ENCODE data around the gene CMTM1. TPM values are rescaled to one million over a fixed set of nuclear protein-coding genes. Genes with fewer than 3 reads are reported as not detected.

CMTM1 gene
- total and polyA plus RNA-seq, 2 experiments from 2014 or later, result 1.4 to 1.9 TPM

DNA sequence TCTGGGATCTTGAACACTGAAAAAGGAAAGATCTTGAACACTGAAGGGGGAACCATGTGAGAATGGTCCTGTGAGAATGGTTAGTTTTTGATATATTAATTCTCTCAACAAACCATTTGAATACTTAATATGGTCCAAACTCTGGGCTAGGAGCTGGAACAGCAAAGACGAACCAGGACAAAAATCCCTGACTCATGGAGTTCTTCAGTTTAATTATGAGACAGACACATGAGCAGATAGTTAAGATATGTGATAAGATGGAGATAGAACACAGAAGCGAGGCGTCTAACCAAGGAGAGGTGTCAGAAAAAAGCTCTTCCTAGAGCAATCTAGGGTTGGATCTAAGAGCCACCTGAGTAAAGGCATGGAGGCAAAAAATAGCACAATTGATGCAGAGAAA is 12.2 kb upstream of the CMTM1 start:
- H3K4me3 Mint-ChIP-seq, result no peak overlapping the region
- H3K36me3 Mint-ChIP-seq (ENCODE audit: low read depth), result peaks cover 5% of the 10 kb centered on the region; the same call in 2 of the 3 replicates
- H3K27ac ChIP-seq (ENCODE audit: low read depth), result no peak overlapping the region
- H3F3A ChIP-seq (replicated peaks; ENCODE audit: low read depth), result peaks cover 16% of the 10 kb centered on the region; the same call in 1 of the 2 replicates
- ATAC-seq, result no peak
- H3K4me3 ChIP-seq, result no peak overlapping the region
- H3K27me3 Mint-ChIP-seq (ENCODE audit: insufficient read depth, low read depth, poor library complexity), result peaks cover 29% of the 10 kb centered on the region
- H3K4me1 Mint-ChIP-seq, result peaks cover 14% of the 10 kb centered on the region
- peaks cover 5% of the 10 kb centered on the region; the same call in 1 of the 2 replicates for H3K79me2 ChIP-seq (replicated peaks; ENCODE audit: insufficient read depth)
- no peak overlapping the region for H3K4me2 ChIP-seq
- no peak for DNase-seq (ENCODE audit: low spot score)
- peaks cover 12% of the 10 kb centered on the region; the same call in 2 of the 3 replicates for H3K9me3 Mint-ChIP-seq
- H3K4me1 ChIP-seq (ENCODE audit: insufficient read depth), result peaks cover 8% of the 10 kb centered on the region
- 0 out of 2 replicates have a peak, but pooled peaks cover 5% of the 10 kb centered on the region for H4K20me1 ChIP-seq (replicated peaks; ENCODE audit: insufficient read depth)
- H3K27me3 ChIP-seq (ENCODE audit: insufficient read depth), result peaks cover 18% of the 10 kb centered on the region
- H2AFZ ChIP-seq, result no peak overlapping the region
- H3K36me3 ChIP-seq (ENCODE audit: insufficient read depth), result no peaks in the 10 kb centered on the region
- H3K9me2 ChIP-seq (ENCODE audit: insufficient read depth), result peaks cover 3% of the 10 kb centered on the region; the same call in 1 of the 2 replicates
- no peak overlapping the region for H3K27ac Mint-ChIP-seq
- TF ChIP-seq CREB1 (CRISPR knock-in tag; IDR thresholded peaks at IDR 0.05; ENCODE audit: low read depth) (no peak), ZNF114 (CRISPR knock-in tag; IDR thresholded peaks at IDR 0.05) (no peak), EZH2phosphoT487 (IDR thresholded peaks at IDR 0.05; ENCODE audit: unreplicated experiment) (no peak), JUNB (IDR thresholded peaks at IDR 0.05; ENCODE audit: unreplicated experiment) (no peak), ETS1 (IDR thresholded peaks at IDR 0.05) (no peak), NANOG (IDR thresholded peaks at IDR 0.05; ENCODE audit: borderline replicate concordance) (no peak), EZH2 (IDR thresholded peaks at IDR 0.05; ENCODE audit: low read depth, unreplicated experiment) (no peak)
- TF ChIP-seq, protein P1, sequence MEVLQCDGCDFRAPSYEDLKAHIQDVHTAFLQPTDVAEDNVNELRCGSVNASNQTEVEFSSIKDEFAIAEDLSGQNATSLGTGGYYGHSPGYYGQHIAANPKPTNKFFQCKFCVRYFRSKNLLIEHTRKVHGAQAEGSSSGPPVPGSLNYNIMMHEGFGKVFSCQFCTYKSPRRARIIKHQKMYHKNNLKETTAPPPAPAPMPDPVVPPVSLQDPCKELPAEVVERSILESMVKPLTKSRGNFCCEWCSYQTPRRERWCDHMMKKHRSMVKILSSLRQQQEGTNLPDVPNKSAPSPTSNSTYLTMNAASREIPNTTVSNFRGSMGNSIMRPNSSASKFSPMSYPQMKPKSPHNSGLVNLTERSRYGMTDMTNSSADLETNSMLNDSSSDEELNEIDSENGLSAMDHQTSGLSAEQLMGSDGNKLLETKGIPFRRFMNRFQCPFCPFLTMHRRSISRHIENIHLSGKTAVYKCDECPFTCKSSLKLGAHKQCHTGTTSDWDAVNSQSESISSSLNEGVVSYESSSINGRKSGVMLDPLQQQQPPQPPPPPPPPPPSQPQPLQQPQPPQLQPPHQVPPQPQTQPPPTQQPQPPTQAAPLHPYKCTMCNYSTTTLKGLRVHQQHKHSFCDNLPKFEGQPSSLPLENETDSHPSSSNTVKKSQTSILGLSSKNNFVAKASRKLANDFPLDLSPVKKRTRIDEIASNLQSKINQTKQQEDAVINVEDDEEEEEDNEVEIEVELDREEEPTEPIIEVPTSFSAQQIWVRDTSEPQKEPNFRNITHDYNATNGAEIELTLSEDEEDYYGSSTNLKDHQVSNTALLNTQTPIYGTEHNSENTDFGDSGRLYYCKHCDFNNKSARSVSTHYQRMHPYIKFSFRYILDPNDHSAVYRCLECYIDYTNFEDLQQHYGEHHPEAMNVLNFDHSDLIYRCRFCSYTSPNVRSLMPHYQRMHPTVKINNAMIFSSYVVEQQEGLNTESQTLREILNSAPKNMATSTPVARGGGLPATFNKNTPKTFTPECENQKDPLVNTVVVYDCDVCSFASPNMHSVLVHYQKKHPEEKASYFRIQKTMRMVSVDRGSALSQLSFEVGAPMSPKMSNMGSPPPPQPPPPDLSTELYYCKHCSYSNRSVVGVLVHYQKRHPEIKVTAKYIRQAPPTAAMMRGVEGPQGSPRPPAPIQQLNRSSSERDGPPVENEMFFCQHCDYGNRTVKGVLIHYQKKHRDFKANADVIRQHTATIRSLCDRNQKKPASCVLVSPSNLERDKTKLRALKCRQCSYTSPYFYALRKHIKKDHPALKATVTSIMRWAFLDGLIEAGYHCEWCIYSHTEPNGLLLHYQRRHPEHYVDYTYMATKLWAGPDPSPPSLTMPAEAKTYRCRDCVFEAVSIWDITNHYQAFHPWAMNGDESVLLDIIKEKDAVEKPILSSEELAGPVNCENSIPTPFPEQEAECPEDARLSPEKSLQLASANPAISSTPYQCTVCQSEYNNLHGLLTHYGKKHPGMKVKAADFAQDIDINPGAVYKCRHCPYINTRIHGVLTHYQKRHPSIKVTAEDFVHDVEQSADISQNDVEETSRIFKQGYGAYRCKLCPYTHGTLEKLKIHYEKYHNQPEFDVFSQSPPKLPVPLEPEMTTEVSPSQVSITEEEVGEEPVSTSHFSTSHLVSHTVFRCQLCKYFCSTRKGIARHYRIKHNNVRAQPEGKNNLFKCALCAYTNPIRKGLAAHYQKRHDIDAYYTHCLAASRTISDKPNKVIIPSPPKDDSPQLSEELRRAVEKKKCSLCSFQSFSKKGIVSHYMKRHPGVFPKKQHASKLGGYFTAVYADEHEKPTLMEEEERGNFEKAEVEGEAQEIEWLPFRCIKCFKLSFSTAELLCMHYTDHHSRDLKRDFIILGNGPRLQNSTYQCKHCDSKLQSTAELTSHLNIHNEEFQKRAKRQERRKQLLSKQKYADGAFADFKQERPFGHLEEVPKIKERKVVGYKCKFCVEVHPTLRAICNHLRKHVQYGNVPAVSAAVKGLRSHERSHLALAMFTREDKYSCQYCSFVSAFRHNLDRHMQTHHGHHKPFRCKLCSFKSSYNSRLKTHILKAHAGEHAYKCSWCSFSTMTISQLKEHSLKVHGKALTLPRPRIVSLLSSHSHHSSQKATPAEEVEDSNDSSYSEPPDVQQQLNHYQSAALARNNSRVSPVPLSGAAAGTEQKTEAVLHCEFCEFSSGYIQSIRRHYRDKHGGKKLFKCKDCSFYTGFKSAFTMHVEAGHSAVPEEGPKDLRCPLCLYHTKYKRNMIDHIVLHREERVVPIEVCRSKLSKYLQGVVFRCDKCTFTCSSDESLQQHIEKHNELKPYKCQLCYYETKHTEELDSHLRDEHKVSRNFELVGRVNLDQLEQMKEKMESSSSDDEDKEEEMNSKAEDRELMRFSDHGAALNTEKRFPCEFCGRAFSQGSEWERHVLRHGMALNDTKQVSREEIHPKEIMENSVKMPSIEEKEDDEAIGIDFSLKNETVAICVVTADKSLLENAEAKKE (CRISPR knock-in tag; IDR thresholded peaks at IDR 0.05), result no peak
- TF ChIP-seq, protein P2, sequence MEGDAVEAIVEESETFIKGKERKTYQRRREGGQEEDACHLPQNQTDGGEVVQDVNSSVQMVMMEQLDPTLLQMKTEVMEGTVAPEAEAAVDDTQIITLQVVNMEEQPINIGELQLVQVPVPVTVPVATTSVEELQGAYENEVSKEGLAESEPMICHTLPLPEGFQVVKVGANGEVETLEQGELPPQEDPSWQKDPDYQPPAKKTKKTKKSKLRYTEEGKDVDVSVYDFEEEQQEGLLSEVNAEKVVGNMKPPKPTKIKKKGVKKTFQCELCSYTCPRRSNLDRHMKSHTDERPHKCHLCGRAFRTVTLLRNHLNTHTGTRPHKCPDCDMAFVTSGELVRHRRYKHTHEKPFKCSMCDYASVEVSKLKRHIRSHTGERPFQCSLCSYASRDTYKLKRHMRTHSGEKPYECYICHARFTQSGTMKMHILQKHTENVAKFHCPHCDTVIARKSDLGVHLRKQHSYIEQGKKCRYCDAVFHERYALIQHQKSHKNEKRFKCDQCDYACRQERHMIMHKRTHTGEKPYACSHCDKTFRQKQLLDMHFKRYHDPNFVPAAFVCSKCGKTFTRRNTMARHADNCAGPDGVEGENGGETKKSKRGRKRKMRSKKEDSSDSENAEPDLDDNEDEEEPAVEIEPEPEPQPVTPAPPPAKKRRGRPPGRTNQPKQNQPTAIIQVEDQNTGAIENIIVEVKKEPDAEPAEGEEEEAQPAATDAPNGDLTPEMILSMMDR (conservative IDR thresholded peaks at IDR 0.05; ENCODE audit: low read depth in 2 of 2), result no peak
